Measurements from ENCODE around the gene SAMD1. TPM values are rescaled to one million over a fixed set of nuclear protein-coding genes. Genes with fewer than 3 reads are reported as not detected.

The SAMD1 gene
- total RNA-seq, 1 experiment from 2014 or later, result 24.2 TPM

- peak; percentile 57 for DNase-seq (ENCODE audit: low read depth)
Observed at GRCh38 chr19:14089662-14090508, 666 bp downstream of the SAMD1 start.

- no peak for DNase-seq (ENCODE audit: low read depth)
Observed at GRCh38 chr19:14089412-14089661, 1.2 kb downstream of the SAMD1 start.

GRCh38 chr19:14088634-14089411, 1.7 kb downstream of the SAMD1 start:
- DNase-seq (ENCODE audit: low read depth), result no peak

- DNase-seq (ENCODE audit: low read depth), result no peak
Observed at GRCh38 chr19:14086098-14086497, 4.5 kb downstream of the SAMD1 start.

GRCh38 chr19:14085309-14085995, 5.1 kb downstream of the SAMD1 start, which contains the start of gene C19orf67:
C19orf67 (minus strand) TSS chr19:14085783; CDS start chr19:14085627, 156 bp downstream.
- no peak for DNase-seq (ENCODE audit: low read depth)

GRCh38 chr19:14082675-14082960, 7.9 kb downstream of the SAMD1 start:
- no peak for DNase-seq (ENCODE audit: low read depth)

DNA sequence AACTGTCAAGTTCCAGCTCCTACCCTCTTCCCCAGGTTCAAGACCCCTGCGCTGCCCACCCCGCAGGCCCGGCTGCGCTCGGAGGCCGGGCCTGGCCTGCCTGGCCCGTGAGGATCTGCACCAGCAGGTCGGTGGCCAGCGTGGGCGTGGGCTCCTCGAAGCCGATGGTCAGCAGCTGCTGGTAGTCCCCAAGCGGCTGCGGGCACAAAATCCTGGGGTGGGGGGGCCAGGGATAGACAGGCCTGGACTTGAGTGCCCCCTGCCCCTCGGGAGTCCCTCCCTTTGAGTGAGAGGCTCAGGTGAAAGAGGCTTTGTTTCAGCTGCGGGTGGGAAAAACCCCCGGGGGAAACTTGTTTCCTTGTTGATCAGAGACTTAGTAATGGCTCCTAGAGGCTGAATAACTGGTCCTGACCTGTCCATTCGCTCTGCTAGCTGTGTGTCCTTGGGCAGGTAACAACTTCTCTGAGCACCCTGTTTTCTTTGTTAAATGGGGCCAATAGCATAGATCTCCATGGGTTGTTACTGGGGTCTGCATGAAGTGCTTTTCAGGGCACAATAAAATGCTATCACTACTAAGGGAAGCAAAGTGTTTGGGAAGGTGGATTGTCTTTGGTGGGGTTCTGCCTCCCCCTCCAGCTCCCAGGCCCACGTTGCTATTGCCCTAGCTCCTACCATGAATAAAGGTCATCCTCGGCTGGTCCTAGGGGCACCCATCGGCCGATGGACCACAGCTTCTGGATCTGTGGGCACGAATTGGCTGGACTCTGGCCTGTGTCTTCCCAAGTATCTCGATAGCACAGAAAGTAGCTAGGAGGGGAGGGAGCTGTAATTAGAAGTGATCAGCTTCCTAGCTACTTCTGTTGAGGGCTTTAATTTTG, 8.5 kb downstream of the SAMD1 start:
- no peak for DNase-seq (ENCODE audit: low read depth)

- DNase-seq (ENCODE audit: low read depth), result peak; percentile 99
Observed at GRCh38 chr19:14080887-14081796, 9.4 kb downstream of the SAMD1 start.

DNA sequence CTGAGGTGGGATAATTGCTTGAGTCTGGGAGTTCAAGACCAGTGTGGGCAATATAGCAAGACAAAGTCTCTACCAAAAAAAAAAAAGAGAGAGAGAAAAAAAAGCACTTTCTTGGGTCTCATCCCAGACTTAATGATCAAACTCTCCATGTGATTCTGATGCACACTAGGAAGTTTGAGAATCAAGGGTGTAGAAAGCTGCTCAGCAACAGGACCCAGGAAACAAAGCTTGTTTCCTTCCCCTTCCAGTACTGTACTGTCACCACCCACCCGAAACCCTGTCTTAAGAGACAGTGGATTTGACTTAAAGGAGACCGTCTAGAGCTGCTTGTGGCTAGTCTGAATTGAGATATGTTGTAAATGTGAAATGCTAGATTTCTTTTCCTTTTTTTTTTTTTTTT, 12.1 kb downstream of the SAMD1 start:
- no peak for DNase-seq (ENCODE audit: low read depth)

DNA sequence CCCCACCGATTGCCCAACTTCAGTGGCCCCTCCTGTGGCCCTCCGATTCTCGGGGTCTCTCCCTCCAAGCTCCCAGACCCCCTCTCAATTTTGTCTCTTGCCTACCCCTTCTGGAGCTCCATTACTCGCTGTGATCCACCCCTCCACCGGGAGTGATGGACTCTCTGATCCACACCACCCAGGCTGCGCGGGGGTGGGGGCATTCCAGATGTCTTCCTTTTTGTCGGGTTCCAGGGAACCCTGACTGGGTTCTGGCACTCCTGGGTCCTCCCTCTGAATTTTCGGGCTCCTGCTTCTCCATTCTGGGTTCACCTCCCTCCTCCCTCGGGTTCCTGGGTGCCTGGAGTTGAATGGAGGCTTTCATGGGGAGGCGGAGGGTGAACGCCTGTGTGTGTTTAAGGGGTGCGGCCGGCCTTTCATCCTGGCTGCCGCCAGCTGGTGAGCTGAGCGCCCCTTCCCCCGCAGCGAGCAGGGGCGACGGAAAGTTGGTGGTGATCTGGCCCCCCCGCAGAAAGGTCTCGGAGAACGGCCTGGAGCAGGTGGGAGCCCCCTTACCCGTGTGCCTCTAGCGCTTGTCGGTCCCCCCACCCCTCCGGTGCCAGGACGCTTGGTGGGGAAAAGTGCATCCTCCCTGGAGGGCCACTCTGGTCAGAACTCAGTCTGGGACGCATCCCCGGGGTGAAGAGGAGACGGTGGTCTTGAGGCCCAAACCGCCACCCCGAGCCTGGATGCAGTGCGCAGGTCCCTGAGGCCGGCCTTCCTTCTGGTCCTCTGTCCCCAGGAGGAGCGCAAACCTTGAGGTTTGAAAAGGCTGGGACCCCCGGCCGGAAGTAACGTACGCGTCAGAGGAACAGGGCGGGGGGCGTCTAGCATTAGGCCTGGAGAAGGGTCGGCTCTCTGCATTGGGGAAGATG, 16.4 kb downstream of the SAMD1 start:
- peak; percentile 28 for DNase-seq (ENCODE audit: low read depth)

DNA sequence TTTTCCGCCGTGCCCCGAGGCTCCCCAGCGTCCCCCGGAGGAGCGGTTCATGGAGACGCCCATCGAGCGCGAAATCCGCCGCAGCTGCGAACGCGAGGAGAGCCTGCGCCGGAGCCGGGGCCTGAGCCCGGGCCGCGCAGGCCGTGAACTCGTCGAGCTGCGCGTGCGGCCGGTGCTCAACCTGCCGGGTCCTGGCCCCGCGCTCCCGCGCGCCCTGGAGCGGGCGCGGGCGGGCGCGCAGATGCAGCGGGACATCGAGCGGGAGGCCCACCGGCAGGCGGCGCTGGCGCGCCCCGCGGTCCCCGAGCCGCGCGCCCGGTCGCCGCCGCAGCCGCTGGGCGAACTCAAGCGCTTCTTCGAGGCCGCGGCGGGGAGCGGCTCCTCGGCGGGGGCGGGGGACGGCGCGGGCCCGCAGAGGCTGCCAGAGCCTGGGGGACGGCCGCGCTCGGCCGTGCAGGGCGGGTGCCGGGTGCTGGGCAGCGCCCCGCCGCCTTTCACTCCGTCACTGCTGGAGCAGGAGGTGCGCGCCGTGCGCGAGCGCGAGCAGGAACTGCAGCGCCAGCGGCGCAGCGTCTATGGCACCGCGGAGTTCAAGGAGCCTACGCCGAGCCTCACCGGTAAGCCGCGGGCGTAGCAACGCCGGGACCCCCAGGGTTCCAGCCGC, 17.2 kb downstream of the SAMD1 start:
- DNase-seq (ENCODE audit: low read depth), result peak; percentile 78

DNA sequence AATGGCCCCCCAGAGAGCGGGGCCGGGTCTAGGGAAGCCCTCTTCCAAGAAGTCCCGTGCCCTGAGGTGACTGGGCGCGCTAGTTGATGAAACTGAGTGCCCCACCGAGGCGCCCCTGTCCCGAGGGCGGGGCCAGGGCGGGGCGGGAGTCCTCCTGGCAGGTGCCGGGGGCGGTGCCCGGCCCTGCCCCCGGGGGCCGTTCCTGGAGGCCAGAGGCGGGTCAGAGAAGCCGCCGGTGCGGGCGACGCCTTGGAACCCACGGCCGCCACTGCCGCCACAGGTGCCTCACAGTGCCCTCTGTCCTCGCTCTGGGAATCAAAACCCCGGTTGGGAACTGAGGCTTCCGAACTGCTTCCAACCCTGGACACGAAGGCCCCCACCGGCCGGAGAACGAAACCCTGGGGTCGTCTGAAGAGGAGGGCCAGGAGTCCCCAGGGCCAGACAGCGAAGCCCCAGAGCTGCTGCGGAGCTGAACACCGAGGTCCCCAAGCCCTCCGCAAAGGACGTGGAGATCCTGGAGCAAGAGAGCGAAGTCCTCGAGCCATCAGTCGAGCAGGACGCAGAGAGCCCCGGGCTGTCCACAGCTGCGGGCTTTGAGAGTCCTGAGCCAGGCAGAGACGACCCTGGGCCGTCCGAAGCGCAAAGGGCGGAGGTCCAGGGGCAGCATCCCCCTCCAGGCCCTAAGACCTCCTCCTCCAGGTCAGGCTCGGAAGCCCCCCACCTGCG, 17.9 kb downstream of the SAMD1 start, which contains the start of gene MISP3:
Gene MISP3 (plus strand): TSS at position 252 of the 726 bp plus-strand sequence. CDS start 524 bp downstream, outside the sequence.
- peak; percentile 39 for DNase-seq (ENCODE audit: low read depth)

GRCh38 chr19:14070268-14071050, 20.1 kb downstream of the SAMD1 start:
- no peak for DNase-seq (ENCODE audit: low read depth)

DNA sequence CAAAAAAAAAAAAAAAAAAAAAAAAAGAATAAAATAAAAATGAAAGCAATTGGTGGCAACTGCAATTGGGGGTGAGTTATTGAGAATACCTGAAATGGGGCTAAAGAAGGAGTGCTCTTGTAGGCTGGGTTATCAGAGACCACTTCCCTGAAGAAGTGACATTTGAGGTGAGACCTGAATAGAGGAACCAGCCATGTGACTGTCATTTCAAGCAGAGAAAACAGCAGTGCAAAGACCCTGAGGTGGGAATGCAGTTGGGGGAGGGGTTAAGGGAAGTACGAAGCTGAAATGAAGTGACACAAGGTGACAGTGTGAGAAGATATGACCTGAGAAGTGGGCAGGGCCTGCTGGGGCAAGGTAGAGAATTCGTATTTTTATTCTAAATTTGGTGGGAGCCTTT, 24.4 kb downstream of the SAMD1 start:
- no peak for DNase-seq (ENCODE audit: low read depth)

GRCh38 chr19:14063105-14063504, 27.4 kb downstream of the SAMD1 start:
- no peak for DNase-seq (ENCODE audit: low read depth)

DNA sequence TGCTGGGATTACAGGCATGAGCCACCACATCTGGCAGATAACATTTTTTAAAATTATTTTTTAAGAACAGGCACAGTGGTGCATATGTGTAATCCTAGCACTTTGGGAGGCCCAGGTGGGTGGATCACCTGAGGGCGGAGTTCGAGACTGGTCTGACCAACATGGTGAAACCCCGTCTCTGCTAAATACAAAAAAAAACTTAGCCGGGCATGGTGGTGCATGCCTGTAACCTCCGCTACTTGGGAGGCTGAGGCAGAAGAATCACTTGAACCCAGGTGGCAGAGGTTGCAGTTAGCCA, 28.0 kb downstream of the SAMD1 start:
- no peak for DNase-seq (ENCODE audit: low read depth)

DNA sequence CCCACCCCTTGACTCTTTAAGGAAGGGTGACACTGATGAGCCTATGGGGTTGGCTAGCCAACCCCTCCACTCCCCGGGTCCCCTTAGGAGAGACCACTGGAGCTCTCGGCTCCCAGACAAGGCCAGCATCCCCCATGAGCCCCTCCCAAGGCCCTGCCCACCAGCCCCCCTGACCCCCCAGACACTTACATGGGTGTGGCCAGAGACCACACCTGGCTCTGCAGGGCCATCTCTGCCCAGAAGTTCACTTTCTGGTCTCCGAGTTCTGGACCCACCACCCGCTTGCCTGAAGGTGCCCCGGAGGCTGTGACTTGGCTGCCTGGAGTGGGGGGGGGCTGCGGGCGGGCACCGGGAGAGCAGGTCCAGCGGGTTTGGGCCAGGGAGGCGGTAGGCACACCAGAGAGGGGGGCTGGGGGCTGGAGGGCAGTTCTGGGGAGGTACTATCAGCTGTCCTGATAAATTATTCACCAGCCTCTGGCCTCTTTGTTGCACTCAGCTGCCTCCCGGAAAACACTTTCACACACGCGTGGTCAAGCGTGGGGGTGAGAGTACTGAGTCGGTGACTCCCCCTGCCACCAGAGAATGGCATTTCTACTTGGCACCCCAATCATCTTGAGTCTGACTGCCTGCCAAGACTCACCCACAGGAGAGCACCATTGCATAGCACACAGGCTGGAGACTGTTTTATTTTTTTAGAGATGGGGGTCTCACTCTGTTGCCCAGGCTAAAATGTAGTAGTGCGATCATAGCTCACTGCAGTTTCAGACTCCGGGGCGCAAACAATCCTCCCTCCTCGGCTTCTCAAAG, 28.6 kb downstream of the SAMD1 start, which contains the start of gene PALM3:
Gene PALM3 (minus strand): TSS at position 326 of the 807 bp plus-strand sequence. CDS start 96 bp downstream, at position 230.
- DNase-seq (ENCODE audit: low read depth), result no peak
